PC-9 (cell line): ENCODE measurements around the gene CCDC141. TPM values are rescaled to one million over a fixed set of nuclear protein-coding genes. Genes with fewer than 3 reads are reported as not detected.

Experiments used
- BruUV-seq: library from RNA; stranded (reverse); fragments of 400-500 nt; replicated peaks from 2 replicates; lab custom pipeline; 2021; lab: Mats Ljungman, UMichigan
- CTCF ChIA-PET: fragments of 300-600 bp; sonication (Branson Sonifier 250); formaldehyde crosslinking; loops from one replicate; lab custom pipeline; 2022; ENCODE audit warnings: antibody characterized with exemption; lab: Charles Lee
- POLR2A ChIA-PET: fragments of 300-600 bp; sonication (Branson Sonifier 250); formaldehyde crosslinking; loops from one replicate; lab custom pipeline; 2022; ENCODE audit warnings: antibody characterized with exemption; ENCODE audit not compliant: unreplicated experiment; lab: Charles Lee
- DNase-seq, 2 experiments: peaks; one replicate each; pipeline versions ENCODE4 v3.0.0 to v3.0.0-alpha.2; 2015 to 2022; ENCODE audit warnings: mixed read lengths in 1 of 2
- H2AFZ ChIP-seq: fragments of 200-600 bp; sonication (generic); 2 replicates; pipeline ENCODE4 v1.8.1; 2017; ENCODE audit warnings: antibody characterized with exemption
- H3F3A ChIP-seq: fragments of 200-600 bp; sonication (generic); 2 replicates; pipeline ENCODE4 v1.8.1; 2017; ENCODE audit warnings: antibody characterized with exemption, mild to moderate bottlenecking, low read depth; ENCODE audit not compliant: insufficient read depth
- H3K27ac ChIP-seq: fragments of 200-600 bp; sonication (generic); 2 replicates; pipeline ENCODE4 v1.6.1; 2016; ENCODE audit warnings: mixed run types
- H3K27me3 ChIP-seq: fragments of 200-600 bp; sonication (generic); 2 replicates; pipeline ENCODE4 v1.6.1; 2016; ENCODE audit warnings: low read depth, mixed run types; ENCODE audit not compliant: insufficient read depth
- H3K36me3 ChIP-seq: fragments of 200-600 bp; sonication (generic); 2 replicates; pipeline ENCODE4 v1.6.1; 2016; ENCODE audit warnings: low read depth, mixed run types
- H3K4me1 ChIP-seq: fragments of 200-600 bp; sonication (generic); replicated peaks from 2 replicates; pipeline ENCODE4 v1.6.1; 2016; ENCODE audit warnings: mixed run types; ENCODE audit not compliant: insufficient read depth
- H3K4me2 ChIP-seq: fragments of 200-600 bp; sonication (generic); 2 replicates; pipeline ENCODE4 v1.6.1; 2017; ENCODE audit warnings: mixed run types
- H3K4me3 ChIP-seq: fragments of 200-600 bp; sonication (generic); 2 replicates; pipeline ENCODE4 v1.6.1; 2016; ENCODE audit warnings: mixed run types
- H3K79me2 ChIP-seq: fragments of 200-600 bp; sonication (generic); 2 replicates; pipeline ENCODE4 v1.6.1; 2017; ENCODE audit warnings: low read depth, mixed run types
- H3K9me2 ChIP-seq: fragments of 200-600 bp; sonication (generic); 2 replicates; pipeline ENCODE4 v1.8.1; 2017; ENCODE audit warnings: mild to moderate bottlenecking; ENCODE audit not compliant: insufficient read depth
- H3K9me3 ChIP-seq: fragments of 200-600 bp; sonication (generic); 2 replicates; pipeline ENCODE4 v1.8.1; 2016; ENCODE audit warnings: low read depth; ENCODE audit not compliant: insufficient read depth
- H4K20me1 ChIP-seq: fragments of 200-600 bp; sonication (generic); 2 replicates; pipeline ENCODE4 v1.8.1; 2017; ENCODE audit not compliant: insufficient read depth
- EZH2 ChIP-seq: fragments of 200-600 bp; sonication (generic); IDR thresholded peaks from 2 replicates; pipeline ENCODE4 v1.8.0; 2017; ENCODE audit warnings: antibody characterized with exemption, low read depth
- intact Hi-C: fragments of 100-400 bp; cut with micrococcal nuclease; formaldehyde crosslinking; loops from one replicate; pipeline ENCODE4 v1.10.0; 2022; ENCODE audit not compliant: unreplicated experiment
- total RNA-seq: library from RNA; stranded (reverse); gene quantifications from 2 replicates; pipeline ENCODE4 v1.2.3, GENCODE V29; 2021
- TF ChIP-seq, protein P1 (sequence below): fragments of 200-600 bp; sonication (generic); conservative IDR thresholded peaks from 2 replicates; pipeline ENCODE4 v1.6.1; 2017; ENCODE audit warnings: mixed run types, antibody characterized with exemption, mild to moderate bottlenecking, moderate library complexity

The CCDC141 gene
- total RNA-seq, 1 experiment from 2014 or later = not detected

DNA sequence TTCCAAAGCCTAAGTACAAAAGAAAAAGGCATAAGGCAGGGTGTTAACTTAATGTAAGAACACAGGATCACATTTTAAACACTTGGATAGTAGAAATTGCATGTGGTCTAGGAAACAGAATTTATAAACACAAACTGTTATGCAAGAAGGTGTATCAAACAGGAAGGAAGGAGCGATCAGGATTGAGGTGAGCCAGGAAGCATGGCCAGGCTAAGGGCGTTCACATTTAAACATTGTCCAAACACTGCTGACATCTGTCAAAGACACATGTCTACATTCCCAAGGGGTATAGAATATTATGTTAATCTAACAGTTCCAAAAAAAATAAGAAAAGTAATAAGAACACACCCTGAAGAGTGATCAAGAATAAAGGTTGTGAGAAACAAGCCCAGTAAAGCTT, 71.3 kb downstream of the CCDC141 start:
- no peaks in the 10 kb centered on the region for H3K9me3 ChIP-seq
- intact Hi-C loops = no loop called here
- no peaks in the 10 kb centered on the region for H3K4me1 ChIP-seq
- H3K27ac ChIP-seq = no peak overlapping the region
- H4K20me1 ChIP-seq = no peaks in the 10 kb centered on the region
- H3K27me3 ChIP-seq = no peaks in the 10 kb centered on the region
- H3K9me2 ChIP-seq = peaks cover 4% of the 10 kb centered on the region; the same call in 1 of the 2 replicates
- H2AFZ ChIP-seq = 0 out of 2 replicates have a peak overlapping the region, but pooled peaks have one; percentile 10
- H3K36me3 ChIP-seq = no peaks in the 10 kb centered on the region
- CTCF ChIA-PET = no interaction called here
- BruUV-seq = no TSS peak
- no peaks in the 10 kb centered on the region for H3K79me2 ChIP-seq
- TF ChIP-seq, protein P1, sequence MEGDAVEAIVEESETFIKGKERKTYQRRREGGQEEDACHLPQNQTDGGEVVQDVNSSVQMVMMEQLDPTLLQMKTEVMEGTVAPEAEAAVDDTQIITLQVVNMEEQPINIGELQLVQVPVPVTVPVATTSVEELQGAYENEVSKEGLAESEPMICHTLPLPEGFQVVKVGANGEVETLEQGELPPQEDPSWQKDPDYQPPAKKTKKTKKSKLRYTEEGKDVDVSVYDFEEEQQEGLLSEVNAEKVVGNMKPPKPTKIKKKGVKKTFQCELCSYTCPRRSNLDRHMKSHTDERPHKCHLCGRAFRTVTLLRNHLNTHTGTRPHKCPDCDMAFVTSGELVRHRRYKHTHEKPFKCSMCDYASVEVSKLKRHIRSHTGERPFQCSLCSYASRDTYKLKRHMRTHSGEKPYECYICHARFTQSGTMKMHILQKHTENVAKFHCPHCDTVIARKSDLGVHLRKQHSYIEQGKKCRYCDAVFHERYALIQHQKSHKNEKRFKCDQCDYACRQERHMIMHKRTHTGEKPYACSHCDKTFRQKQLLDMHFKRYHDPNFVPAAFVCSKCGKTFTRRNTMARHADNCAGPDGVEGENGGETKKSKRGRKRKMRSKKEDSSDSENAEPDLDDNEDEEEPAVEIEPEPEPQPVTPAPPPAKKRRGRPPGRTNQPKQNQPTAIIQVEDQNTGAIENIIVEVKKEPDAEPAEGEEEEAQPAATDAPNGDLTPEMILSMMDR = no peak
- no peak for TF ChIP-seq EZH2
- POLR2A ChIA-PET = no interaction called here
- no peak overlapping the region for H3K4me3 ChIP-seq
- no peak for DNase-seq
- no peaks in the 10 kb centered on the region for H3F3A ChIP-seq
- H3K4me2 ChIP-seq = no peak overlapping the region

DNA sequence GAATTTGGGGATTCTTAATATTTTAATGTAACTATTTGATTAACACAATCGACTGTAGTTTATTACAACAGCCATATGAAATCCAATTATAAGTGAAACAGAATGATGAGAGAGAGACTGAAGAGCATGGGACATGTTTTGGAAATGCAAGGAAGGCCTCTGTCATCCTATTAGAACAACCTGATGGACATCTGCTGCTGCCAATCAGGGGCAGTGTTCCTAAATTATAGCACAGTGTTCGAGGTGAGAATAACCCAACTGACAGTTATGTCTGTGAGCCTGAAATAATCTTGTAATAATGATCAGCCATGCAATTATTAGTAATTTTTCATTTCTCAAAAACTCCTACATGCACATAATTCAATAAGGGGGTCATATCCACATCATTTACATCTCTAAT, 73.6 kb downstream of the CCDC141 start:
- H2AFZ ChIP-seq = peak overlapping the region; percentile 10; the same call in 1 of the 2 replicates
- H3K4me1 ChIP-seq = no peaks in the 10 kb centered on the region
- POLR2A ChIA-PET = no interaction called here
- no peak for TF ChIP-seq EZH2
- TF ChIP-seq, protein P1 = no peak
- H3K4me3 ChIP-seq = no peak overlapping the region
- no peak for DNase-seq
- H3K79me2 ChIP-seq = no peaks in the 10 kb centered on the region
- H3K4me2 ChIP-seq = no peak overlapping the region
- no peaks in the 10 kb centered on the region for H3K36me3 ChIP-seq
- no peak overlapping the region for H3K27ac ChIP-seq
- no peaks in the 10 kb centered on the region for H3F3A ChIP-seq
- CTCF ChIA-PET = no interaction called here
- intact Hi-C loops = no loop called here
- BruUV-seq = no TSS peak
- no peaks in the 10 kb centered on the region for H3K27me3 ChIP-seq
- H3K9me3 ChIP-seq = no peaks in the 10 kb centered on the region
- no peaks in the 10 kb centered on the region for H4K20me1 ChIP-seq
- peaks cover 4% of the 10 kb centered on the region; the same call in 1 of the 2 replicates for H3K9me2 ChIP-seq

DNA sequence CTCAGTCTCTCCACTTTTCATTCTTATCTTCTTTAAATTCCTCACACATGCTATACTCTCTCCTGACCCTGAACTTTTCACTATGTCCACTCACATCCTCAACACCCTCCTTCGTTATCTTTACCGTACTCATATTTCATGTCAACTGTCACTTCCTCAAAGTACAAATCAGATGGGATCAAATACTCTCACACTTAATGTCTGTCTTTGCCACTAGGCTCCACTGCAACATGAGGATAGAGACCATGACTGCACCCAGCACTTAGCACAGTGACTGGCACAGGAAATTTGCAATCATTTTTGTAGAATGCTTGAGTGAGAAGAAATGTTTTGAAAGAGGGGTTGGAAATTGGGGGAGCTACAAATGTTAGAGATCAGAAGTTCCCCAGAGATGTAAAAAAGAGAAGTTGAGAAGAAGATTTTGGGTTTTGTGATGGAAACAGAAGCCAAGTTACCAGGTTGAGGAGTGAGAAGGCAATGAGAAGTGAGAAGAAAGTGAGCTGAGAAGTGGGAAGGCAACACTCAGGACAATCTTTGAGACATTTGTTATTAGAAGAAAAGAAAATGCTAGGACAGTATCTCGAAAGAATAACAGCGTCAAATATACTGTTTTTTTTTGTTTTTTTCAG, 87.0 kb downstream of the CCDC141 start:
- POLR2A ChIA-PET = no interaction called here
- Histone ChIP-seq H3K4me2 (no peak overlapping the region), H3K4me3 (no peak overlapping the region)

More for the DNA sequence above, 87.0 kb downstream of the CCDC141 start:
- Histone ChIP-seq H4K20me1 (no peaks in the 10 kb centered on the region), H3K36me3 (no peaks in the 10 kb centered on the region), H3K27me3 (no peaks in the 10 kb centered on the region), H3K79me2 (no peaks in the 10 kb centered on the region), H3K9me2 (no peaks in the 10 kb centered on the region), H2AFZ (no peak overlapping the region), H3K4me1 (no peaks in the 10 kb centered on the region), H3K9me3 (no peaks in the 10 kb centered on the region), H3K27ac (no peak overlapping the region), H3F3A (no peaks in the 10 kb centered on the region)
- intact Hi-C loops = no loop called here
- CTCF ChIA-PET = no interaction called here
- BruUV-seq = no TSS peak
- DNase-seq = peak in 1 of 2 experiments; percentile 30
- TF ChIP-seq, protein P1 = no peak
- TF ChIP-seq EZH2 = no peak
